ENCODE measurements around the gene KANK3.

The KANK3 gene

DNA sequence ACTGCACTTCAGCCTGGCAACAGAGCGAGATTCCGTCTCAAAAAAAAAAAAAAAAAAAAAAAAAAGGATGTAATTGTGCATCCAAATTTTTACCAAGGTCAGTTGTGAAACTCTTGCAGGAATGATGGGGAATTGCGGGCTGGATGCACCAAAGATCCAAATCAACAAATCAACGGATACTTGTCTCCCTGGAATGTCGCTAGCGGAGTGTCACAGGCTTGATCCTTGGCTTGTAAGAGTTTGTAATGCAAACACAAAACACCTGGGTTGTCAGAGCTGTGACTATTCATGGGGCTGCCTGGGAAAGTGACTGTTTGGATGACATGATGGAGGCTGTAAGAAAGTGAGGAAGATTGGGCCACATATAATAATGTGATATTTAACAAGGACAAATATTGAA, 4.2 kb downstream of the KANK3 start:
- no peaks in the 10 kb centered on the region for H3K36me3 ChIP-seq
- H3K27ac ChIP-seq = no peak overlapping the region
- DNase-seq = no peak
- TF ChIP-seq, protein P1, sequence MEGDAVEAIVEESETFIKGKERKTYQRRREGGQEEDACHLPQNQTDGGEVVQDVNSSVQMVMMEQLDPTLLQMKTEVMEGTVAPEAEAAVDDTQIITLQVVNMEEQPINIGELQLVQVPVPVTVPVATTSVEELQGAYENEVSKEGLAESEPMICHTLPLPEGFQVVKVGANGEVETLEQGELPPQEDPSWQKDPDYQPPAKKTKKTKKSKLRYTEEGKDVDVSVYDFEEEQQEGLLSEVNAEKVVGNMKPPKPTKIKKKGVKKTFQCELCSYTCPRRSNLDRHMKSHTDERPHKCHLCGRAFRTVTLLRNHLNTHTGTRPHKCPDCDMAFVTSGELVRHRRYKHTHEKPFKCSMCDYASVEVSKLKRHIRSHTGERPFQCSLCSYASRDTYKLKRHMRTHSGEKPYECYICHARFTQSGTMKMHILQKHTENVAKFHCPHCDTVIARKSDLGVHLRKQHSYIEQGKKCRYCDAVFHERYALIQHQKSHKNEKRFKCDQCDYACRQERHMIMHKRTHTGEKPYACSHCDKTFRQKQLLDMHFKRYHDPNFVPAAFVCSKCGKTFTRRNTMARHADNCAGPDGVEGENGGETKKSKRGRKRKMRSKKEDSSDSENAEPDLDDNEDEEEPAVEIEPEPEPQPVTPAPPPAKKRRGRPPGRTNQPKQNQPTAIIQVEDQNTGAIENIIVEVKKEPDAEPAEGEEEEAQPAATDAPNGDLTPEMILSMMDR (IDR thresholded peaks at IDR 0.05) = no peak
- H3K4me3 ChIP-seq = no peak overlapping the region
- peaks cover 0 to 19% of the 10 kb centered on the region in 2 donors for H3K27me3 ChIP-seq
- H3K4me1 ChIP-seq = peaks cover 0 to 30% (median 20%) of the 10 kb centered on the region in 4 donors
- intact Hi-C loops (cut with DNase I; ENCODE audit: low total_unique reads) = no loop called here
- H3K9me3 ChIP-seq = no peaks in the 10 kb centered on the region

GRCh38 chr19:8337728-8338127, 5.3 kb downstream of the KANK3 start:
- Histone ChIP-seq H3K9me3 (no peaks in the 10 kb centered on the region), H3K27me3 (peaks cover 0 to 24% of the 10 kb centered on the region in 2 donors), H3K4me3 (no peak overlapping the region), H3K4me1 (peaks cover 0 to 26% (median 16%) of the 10 kb centered on the region in 4 donors), H3K27ac (no peak overlapping the region), H3K36me3 (peaks cover 0 to 4% (median 0%) of the 10 kb centered on the region in 3 donors)
- DNase-seq = no peak
- intact Hi-C loops (cut with DNase I; ENCODE audit: low total_unique reads) = no loop called here
- TF ChIP-seq, protein P1 (IDR thresholded peaks at IDR 0.05) = no peak

DNA sequence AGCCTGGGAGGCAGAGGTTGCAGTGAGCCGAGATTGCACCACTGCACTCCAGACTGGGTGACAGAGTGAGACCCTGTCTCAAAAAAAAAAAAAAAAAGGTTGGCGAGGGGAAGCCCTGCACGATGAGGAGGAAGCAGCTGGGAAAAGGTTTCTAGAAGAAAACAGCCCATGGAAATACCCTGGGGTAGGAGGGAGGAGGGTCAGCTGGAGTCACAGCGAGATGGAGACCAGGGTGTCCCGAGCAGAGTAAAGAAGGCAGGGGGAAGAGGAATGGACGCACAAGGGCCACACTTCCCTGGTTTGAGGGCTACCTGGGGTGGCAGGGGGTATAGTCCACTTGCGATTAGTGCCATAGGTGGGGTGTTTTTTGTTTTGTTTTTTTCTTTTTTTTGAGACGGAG, 6.4 kb downstream of the KANK3 start:
- intact Hi-C loops (cut with DNase I; ENCODE audit: low total_unique reads) = no loop called here
- H3K27me3 ChIP-seq = peaks cover 0 to 24% of the 10 kb centered on the region in 2 donors
- H3K27ac ChIP-seq = no peak overlapping the region
- DNase-seq = no peak
- TF ChIP-seq, protein P1 (IDR thresholded peaks at IDR 0.05) = no peak
- H3K4me1 ChIP-seq = peaks cover 0 to 25% (median 12%) of the 10 kb centered on the region in 4 donors
- no peak overlapping the region for H3K4me3 ChIP-seq
- H3K9me3 ChIP-seq = no peaks in the 10 kb centered on the region
- H3K36me3 ChIP-seq = peaks cover 0 to 4% (median 0%) of the 10 kb centered on the region in 3 donors

GRCh38 chr19:8336072-8336569, 6.9 kb downstream of the KANK3 start:
- Histone ChIP-seq H3K27ac (no peak overlapping the region), H3K4me3 (no peak overlapping the region), H3K4me1 (peaks cover 0 to 25% (median 12%) of the 10 kb centered on the region in 4 donors), H3K36me3 (peaks cover 0 to 4% (median 0%) of the 10 kb centered on the region in 3 donors), H3K9me3 (no peaks in the 10 kb centered on the region), H3K27me3 (peaks cover 0 to 24% of the 10 kb centered on the region in 2 donors)
- intact Hi-C loops (cut with DNase I; ENCODE audit: low total_unique reads) = no loop called here
- TF ChIP-seq, protein P1 (IDR thresholded peaks at IDR 0.05) = no peak
- no peak for DNase-seq

GRCh38 chr19:8335343-8336071, 7.6 kb downstream of the KANK3 start:
- DNase-seq = no peak
- Histone ChIP-seq H3K9me3 (no peaks in the 10 kb centered on the region), H3K36me3 (peaks cover 0 to 4% (median 2%) of the 10 kb centered on the region in 3 donors), H3K27me3 (peaks cover 0 to 24% of the 10 kb centered on the region in 2 donors), H3K4me1 (peaks cover 0 to 25% (median 11%) of the 10 kb centered on the region in 4 donors), H3K4me3 (peak overlapping the region; percentile 20 to 45), H3K27ac (no peak overlapping the region)
- TF ChIP-seq, protein P1 (IDR thresholded peaks at IDR 0.05) = no peak
- intact Hi-C loops (cut with DNase I; ENCODE audit: low total_unique reads) = no loop called here

All from tibial artery (tissue), 4 donors.